Hepatocyte (in vitro differentiated cells): ENCODE measurements around the gene DHRS7. TPM values are rescaled to one million over a fixed set of nuclear protein-coding genes. Genes with fewer than 3 reads are reported as not detected.

Experiments used
- DNase-seq: peaks from one replicate; pipeline ENCODE4 v3.0.0-alpha.2; 2016; ENCODE audit warnings: low spot score
- H2AFZ ChIP-seq: fragments of 200-600 bp; sonication (generic); 2 replicates; pipeline ENCODE4 v1.6.0; 2016; ENCODE audit warnings: antibody characterized with exemption, mild to moderate bottlenecking
- H3K27ac ChIP-seq: fragments of 200-600 bp; sonication (generic); 2 replicates; pipeline ENCODE4 v1.5.1; 2016; ENCODE audit warnings: mild to moderate bottlenecking
- H3K27me3 ChIP-seq: fragments of 200-600 bp; sonication (generic); 2 replicates; pipeline ENCODE4 v1.6.1; 2016
- H3K36me3 ChIP-seq: fragments of 200-600 bp; sonication (generic); replicated peaks from 2 replicates; pipeline ENCODE4 v1.5.1; 2016; ENCODE audit warnings: low read depth; ENCODE audit not compliant: insufficient read depth
- H3K4me1 ChIP-seq: fragments of 200-600 bp; sonication (generic); 2 replicates; pipeline ENCODE4 v1.5.1; 2016; ENCODE audit warnings: mild to moderate bottlenecking, moderate library complexity; ENCODE audit not compliant: insufficient read depth
- H3K4me2 ChIP-seq: fragments of 200-600 bp; sonication (generic); 2 replicates; pipeline ENCODE4 v1.6.0; 2016
- H3K4me3 ChIP-seq: fragments of 200-600 bp; sonication (generic); 2 replicates; pipeline ENCODE4 v1.5.1; 2016; ENCODE audit warnings: mild to moderate bottlenecking
- H3K79me2 ChIP-seq: fragments of 200-600 bp; sonication (generic); 2 replicates; pipeline ENCODE4 v1.6.0; 2017; ENCODE audit warnings: mild to moderate bottlenecking
- H3K9me2 ChIP-seq: fragments of 200-600 bp; sonication (generic); replicated peaks from 2 replicates; pipeline ENCODE4 v1.6.0; 2017; ENCODE audit warnings: mild to moderate bottlenecking; ENCODE audit not compliant: insufficient read depth
- H3K9me3 ChIP-seq: fragments of 200-600 bp; sonication (generic); 2 replicates; pipeline ENCODE4 v1.5.1; 2016; ENCODE audit warnings: low read depth, mild to moderate bottlenecking
- H4K20me1 ChIP-seq: fragments of 200-600 bp; sonication (generic); 2 replicates; pipeline ENCODE4 v1.6.0; 2016; ENCODE audit warnings: mild to moderate bottlenecking; ENCODE audit not compliant: insufficient read depth, poor library complexity, severe bottlenecking
- CTCF ChIP-seq: fragments of 200-600 bp; sonication (generic); IDR thresholded peaks from 2 replicates; pipeline ENCODE4 v1.5.1; 2016; ENCODE audit warnings: antibody characterized with exemption, mild to moderate bottlenecking; ENCODE audit not compliant: poor library complexity
- EZH2 ChIP-seq: fragments of 200-600 bp; sonication (generic); IDR thresholded peaks from 2 replicates; pipeline ENCODE4 v1.6.1; 2016; ENCODE audit warnings: antibody characterized with exemption, mild to moderate bottlenecking, borderline replicate concordance
- EZH2phosphoT487 ChIP-seq: fragments of 200-600 bp; sonication (generic); IDR thresholded peaks from one replicate; pipeline ENCODE4 v1.6.1; 2018; ENCODE audit warnings: antibody characterized with exemption, mild to moderate bottlenecking, low read depth, moderate library complexity; ENCODE audit not compliant: unreplicated experiment, severe bottlenecking
- WGBS: methylation state at CpG from one replicate; pipeline ENCODE4 v1.1.6; 2016; ENCODE audit warnings: low lambda C conversion rate; ENCODE audit errors: missing lambda C conversion rate; 5-methylcytosine and 5-hydroxymethylcytosine counted together
- polyA plus RNA-seq: library from polyadenylated mRNA; unstranded; fragments of >200 nt; fragmentation: Nextera tagmentation; extraction: Ambion mirVana; gene quantifications from 2 replicates; pipeline ENCODE4 v1.2.1, GENCODE V29; 2016
- total RNA-seq: library from RNA; depleted of rRNA; stranded (reverse); fragments of >200 nt; gene quantifications from 2 replicates; pipeline ENCODE4 v1.2.3, GENCODE V29; 2014

The DHRS7 gene
- total and polyA plus RNA-seq, 2 experiments from 2014 or later, result 389 TPM

- Histone ChIP-seq H3K4me1 (peaks cover 10% of the 10 kb centered on the region), H3K27me3 (no peaks in the 10 kb centered on the region), H3K4me3 (no peak overlapping the region), H3K9me3 (no peaks in the 10 kb centered on the region), H3K27ac (no peak overlapping the region), H4K20me1 (peaks cover 10% of the 10 kb centered on the region), H2AFZ (no peak overlapping the region), H3K79me2 (peaks cover 85% of the 10 kb centered on the region), H3K36me3 (no peaks in the 10 kb centered on the region), H3K9me2 (no peaks in the 10 kb centered on the region), H3K4me2 (no peak overlapping the region)
- 47% methylated on average over 3 of the region's 3 CpGs for WGBS
- no peak for DNase-seq
- TF ChIP-seq EZH2 (no peak), EZH2phosphoT487 (no peak), CTCF (no peak)
Measured at GRCh38 chr14:60095781-60096450, 69.3 kb downstream of the DHRS7 start.

GRCh38 chr14:60095231-60095630, 70.0 kb downstream of the DHRS7 start:
- Histone ChIP-seq H3K9me2 (no peaks in the 10 kb centered on the region), H3K9me3 (no peaks in the 10 kb centered on the region), H3K4me2 (peak overlapping the region; percentile 86), H2AFZ (no peak overlapping the region), H3K4me3 (no peak overlapping the region), H3K27ac (peak overlapping the region; percentile 12), H4K20me1 (peaks cover 10% of the 10 kb centered on the region), H3K27me3 (no peaks in the 10 kb centered on the region), H3K79me2 (peaks cover 78% of the 10 kb centered on the region), H3K4me1 (peaks cover 16% of the 10 kb centered on the region), H3K36me3 (no peaks in the 10 kb centered on the region)
- TF ChIP-seq CTCF, result no peak
- no peak for TF ChIP-seq EZH2phosphoT487
- no peak for TF ChIP-seq EZH2
- DNase-seq, result no peak

- TF ChIP-seq EZH2, result no peak
- TF ChIP-seq CTCF, result no peak
- no peak for TF ChIP-seq EZH2phosphoT487
- Histone ChIP-seq H4K20me1 (peaks cover 10% of the 10 kb centered on the region), H3K4me3 (peak overlapping the region; percentile 47), H3K27ac (peak overlapping the region; percentile 98), H3K36me3 (no peaks in the 10 kb centered on the region), H3K27me3 (no peaks in the 10 kb centered on the region), H3K4me2 (peak overlapping the region; percentile 86), H3K4me1 (peaks cover 16% of the 10 kb centered on the region), H3K9me3 (no peaks in the 10 kb centered on the region), H3K79me2 (peaks cover 70% of the 10 kb centered on the region), H3K9me2 (no peaks in the 10 kb centered on the region), H2AFZ (no peak overlapping the region)
- no peak for DNase-seq
- 33% methylated on average over 5 of the region's 5 CpGs for WGBS
Measured at GRCh38 chr14:60094306-60094897, 70.8 kb downstream of the DHRS7 start.

Other genes with a start within 250 kb of the DHRS7 start
- 0.13 and 0.28 TPM in 2 replicates for gene LRRC9, start 245.3 kb downstream of the DHRS7 start, total RNA-seq
- 1.5 and 2.1 TPM in 2 replicates for gene LRRC9, start 245.3 kb downstream of the DHRS7 start, polyA plus RNA-seq
- 60.0 and 84.2 TPM in 2 replicates for gene PCNX4, start 73.5 kb downstream of the DHRS7 start, total RNA-seq
- gene PCNX4, start 73.5 kb downstream of the DHRS7 start, polyA plus RNA-seq, result 22.4 and 28.8 TPM in 2 replicates
- 36.4 and 41.7 TPM in 2 replicates for gene PPM1A, start 83.8 kb upstream of the DHRS7 start, total RNA-seq
- gene PPM1A, start 83.8 kb upstream of the DHRS7 start, polyA plus RNA-seq, result 16.2 and 24.2 TPM in 2 replicates